ENCODE measurements around the gene IGFBP5. TPM values are rescaled to one million over a fixed set of nuclear protein-coding genes. Genes with fewer than 3 reads are reported as not detected.
A peak's percentile ranks its signal among the peaks of the same experiment; 100 is the strongest.

Gene IGFBP5
- total and polyA plus RNA-seq, 10 of the 15 experiments (the other 5 are each of a cell fraction or from before 2014, with no cell fraction given): 2.8 TPM; not detected in 9

DNA sequence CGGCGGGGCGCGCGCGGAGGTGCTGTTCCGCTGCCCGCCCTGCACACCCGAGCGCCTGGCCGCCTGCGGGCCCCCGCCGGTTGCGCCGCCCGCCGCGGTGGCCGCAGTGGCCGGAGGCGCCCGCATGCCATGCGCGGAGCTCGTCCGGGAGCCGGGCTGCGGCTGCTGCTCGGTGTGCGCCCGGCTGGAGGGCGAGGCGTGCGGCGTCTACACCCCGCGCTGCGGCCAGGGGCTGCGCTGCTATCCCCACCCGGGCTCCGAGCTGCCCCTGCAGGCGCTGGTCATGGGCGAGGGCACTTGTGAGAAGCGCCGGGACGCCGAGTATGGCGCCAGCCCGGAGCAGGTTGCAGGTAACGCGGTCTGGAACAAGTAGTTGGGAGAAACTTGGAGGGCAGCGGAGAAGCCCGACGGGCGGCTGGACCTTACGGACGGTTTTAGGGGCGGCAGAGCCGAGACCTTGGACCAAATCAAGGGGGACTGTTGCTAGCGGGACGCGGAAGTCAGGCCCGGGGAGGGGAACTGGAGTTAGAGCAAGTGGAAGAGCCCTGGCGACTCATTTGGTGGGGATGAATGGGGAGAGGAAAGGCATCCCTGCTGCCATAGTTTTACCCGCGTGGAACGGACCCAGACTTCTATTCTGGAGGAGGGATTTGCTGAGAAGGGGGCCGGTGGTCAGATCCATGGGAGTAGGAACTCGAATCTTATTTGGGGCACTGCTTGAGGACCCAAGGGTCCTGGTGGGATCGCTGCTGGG is 61.6 kb downstream of the IGFBP5 start:
- BruUV-seq (replicated peaks): no TSS peak
- Histone ChIP-seq H3K9ac (ENCODE audit: control insufficient read depth, insufficient read depth, low read length) (no peak overlapping the region), H3K4me2 (ENCODE audit: control insufficient read depth, insufficient read depth) (no peak overlapping the region)

DNA sequence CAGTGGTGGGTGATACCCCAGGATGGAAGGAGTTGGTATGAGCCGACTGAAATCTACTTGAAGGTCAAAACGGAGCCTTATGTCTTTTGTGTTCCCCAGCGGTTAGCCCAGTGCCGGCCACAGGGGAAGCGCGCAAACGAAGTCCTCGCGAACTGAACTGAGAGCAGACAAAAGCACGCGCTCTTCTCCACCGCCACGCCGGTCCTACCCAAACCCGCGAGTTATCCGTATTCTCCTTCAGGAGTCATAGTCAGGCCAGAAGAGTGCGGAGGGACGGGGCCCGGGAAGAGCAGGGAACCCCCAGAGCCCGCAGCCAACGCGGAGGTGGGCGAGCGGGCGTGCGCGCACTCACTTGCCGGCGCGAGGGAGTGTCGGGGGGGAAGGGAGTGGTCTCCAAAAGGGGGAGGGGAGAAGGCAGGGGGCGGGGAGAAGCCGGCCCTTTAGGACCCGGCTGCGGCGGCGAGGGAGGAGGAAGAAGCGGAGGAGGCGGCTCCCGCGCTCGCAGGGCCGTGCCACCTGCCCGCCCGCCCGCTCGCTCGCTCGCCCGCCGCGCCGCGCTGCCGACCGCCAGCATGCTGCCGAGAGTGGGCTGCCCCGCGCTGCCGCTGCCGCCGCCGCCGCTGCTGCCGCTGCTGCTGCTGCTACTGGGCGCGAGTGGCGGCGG is 62.3 kb downstream of the IGFBP5 start, which contains the start of gene IGFBP2:
Gene IGFBP2, plus strand, starts transcription at position 469 of the 664 bp plus-strand sequence. Its CDS starts 104 bp downstream, at position 573.
- no peaks in the 10 kb centered on the region for H3K36me3 ChIP-seq (ENCODE audit: control insufficient read depth in 2 of 2, insufficient read depth in 2 of 2, low read length in 1 of 2)
- ChIA-PET CTCF (no interaction called here), SMC1A (ENCODE audit: uncharacterized antibody, unreplicated experiment) (interaction anchor here (1.5 kb wide), 1 partner anchor 12 kb away, joined by 3 read pairs; no protein-coding TSS in a partner anchor), POLR2A (interaction anchor here (0.5 kb wide), 1 partner anchor 179 kb away, joined by 4 read pairs; no protein-coding TSS in a partner anchor), RAD21 (ENCODE audit: unreplicated experiment) (no interaction called here)
- H2AFZ ChIP-seq (ENCODE audit: control insufficient read depth, low read depth, low read length): no peak within 1 kb of the TSS; the same call in 1 of the 2 replicates
- in situ Hi-C loops (cut with MboI): no loop called here
- no peak within 1 kb of the TSS for H3K27ac ChIP-seq (ENCODE audit: control insufficient read depth, insufficient read depth)
- no peaks in the 10 kb centered on the region for H4K20me1 ChIP-seq (ENCODE audit: control insufficient read depth, insufficient read depth)
- no peaks in the 10 kb centered on the region for H3K79me2 ChIP-seq (ENCODE audit: control insufficient read depth, insufficient read depth, low read length)
- peak within 1 kb of the TSS; percentile 48; the same call in 1 of the 2 replicates for H3K4me2 ChIP-seq (ENCODE audit: control insufficient read depth, insufficient read depth)
- no peak for FAIRE-seq
- no peak for TF ChIP-seq NFXL1 (IDR thresholded peaks at IDR 0.05; ENCODE audit: borderline replicate concordance)
- TF ChIP-seq, protein P1, sequence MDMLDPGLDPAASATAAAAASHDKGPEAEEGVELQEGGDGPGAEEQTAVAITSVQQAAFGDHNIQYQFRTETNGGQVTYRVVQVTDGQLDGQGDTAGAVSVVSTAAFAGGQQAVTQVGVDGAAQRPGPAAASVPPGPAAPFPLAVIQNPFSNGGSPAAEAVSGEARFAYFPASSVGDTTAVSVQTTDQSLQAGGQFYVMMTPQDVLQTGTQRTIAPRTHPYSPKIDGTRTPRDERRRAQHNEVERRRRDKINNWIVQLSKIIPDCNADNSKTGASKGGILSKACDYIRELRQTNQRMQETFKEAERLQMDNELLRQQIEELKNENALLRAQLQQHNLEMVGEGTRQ (IDR thresholded peaks at IDR 0.05; ENCODE audit: borderline replicate concordance, low read depth, low read length): no peak
- TF ChIP-seq, protein P2, sequence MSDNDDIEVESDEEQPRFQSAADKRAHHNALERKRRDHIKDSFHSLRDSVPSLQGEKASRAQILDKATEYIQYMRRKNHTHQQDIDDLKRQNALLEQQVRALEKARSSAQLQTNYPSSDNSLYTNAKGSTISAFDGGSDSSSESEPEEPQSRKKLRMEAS (IDR thresholded peaks at IDR 0.05; ENCODE audit: low read depth, low read length): peak; percentile 32; the same call in 1 of the 2 replicates
- no peak for ATAC-seq
- no peak within 1 kb of the TSS for H3K9ac ChIP-seq (ENCODE audit: control insufficient read depth, insufficient read depth, low read length)
- H3K4me3 ChIP-seq: no peak within 1 kb of the TSS
- H3K9me3 ChIP-seq (replicated peaks; ENCODE audit: control insufficient read depth, insufficient read depth, low read length): no peaks in the 10 kb centered on the region
- 9% methylated on average over 36 of the region's 70 CpGs for WGBS (ENCODE audit: insufficient coverage, insufficient replicate concordance, low lambda C conversion rate, missing lambda C conversion rate)
- intact Hi-C loops (cut with micrococcal nuclease; ENCODE audit: unreplicated experiment): no loop called here
- no TSS peak for BruUV-seq (replicated peaks)
- H3K27me3 ChIP-seq (replicated peaks in 1 of 2; ENCODE audit: control insufficient read depth in 2 of 2, insufficient read depth in 2 of 2, low read length in 1 of 2): peaks cover 11 to 18% of the 10 kb centered on the region in 2 experiments
- no peaks in the 10 kb centered on the region for H3K4me1 ChIP-seq (ENCODE audit: control insufficient read depth, insufficient read depth, low read length)
- DNase-seq (ENCODE audit: low read depth, low spot score): no peak

More for the DNA sequence above, 61.6 kb downstream of the IGFBP5 start:
- Histone ChIP-seq H3K27me3 (replicated peaks in 1 of 2; ENCODE audit: control insufficient read depth in 2 of 2, insufficient read depth in 2 of 2, low read length in 1 of 2) (peaks cover 11 to 18% of the 10 kb centered on the region in 2 experiments), H3K27ac (ENCODE audit: control insufficient read depth, insufficient read depth) (no peak overlapping the region), H3K4me1 (ENCODE audit: control insufficient read depth, insufficient read depth, low read length) (no peaks in the 10 kb centered on the region), H2AFZ (ENCODE audit: control insufficient read depth, low read depth, low read length) (no peak overlapping the region; the same call in 1 of the 2 replicates), H3K4me3 (no peak overlapping the region), H3K36me3 (ENCODE audit: control insufficient read depth in 2 of 2, insufficient read depth in 2 of 2, low read length in 1 of 2) (no peaks in the 10 kb centered on the region), H3K79me2 (ENCODE audit: control insufficient read depth, insufficient read depth, low read length) (no peaks in the 10 kb centered on the region), H4K20me1 (ENCODE audit: control insufficient read depth, insufficient read depth) (no peaks in the 10 kb centered on the region), H3K9me3 (replicated peaks; ENCODE audit: control insufficient read depth, insufficient read depth, low read length) (no peaks in the 10 kb centered on the region)
- TF ChIP-seq YBX1 (IDR thresholded peaks at IDR 0.05) (no peak), JUNB (IDR thresholded peaks at IDR 0.05) (no peak), NFYA (IDR thresholded peaks at IDR 0.05; ENCODE audit: borderline replicate concordance, low read depth, low read length) (no peak), MXI1 (IDR thresholded peaks at IDR 0.05; ENCODE audit: low read depth, low read length) (no peak), RBBP5 (conservative IDR thresholded peaks at IDR 0.05) (no peak), SIN3A (IDR thresholded peaks at IDR 0.05; ENCODE audit: low read depth, low read length) (no peak)
- TF ChIP-seq, protein P2 (IDR thresholded peaks at IDR 0.05; ENCODE audit: low read depth, low read length): no peak
- no peak for DNase-seq (ENCODE audit: low read depth, low spot score)
- no peak for ATAC-seq
- in situ Hi-C loops (cut with MboI): no loop called here
- ChIA-PET RAD21 (ENCODE audit: unreplicated experiment) (no interaction called here), SMC1A (ENCODE audit: uncharacterized antibody, unreplicated experiment) (no interaction called here), CTCF (no interaction called here), POLR2A (interaction anchor here (1.0 kb wide), 1 partner anchor 17 kb away, joined by 4 read pairs; no protein-coding TSS in a partner anchor)
- intact Hi-C loops (cut with micrococcal nuclease; ENCODE audit: unreplicated experiment): no loop called here
- no peak for FAIRE-seq
- WGBS (ENCODE audit: insufficient coverage, insufficient replicate concordance, low lambda C conversion rate, missing lambda C conversion rate): 6% methylated on average over 26 of the region's 71 CpGs

All from GM12878 (cell line).